ENCODE data around the gene OTUD1. TPM values are rescaled to one million over a fixed set of nuclear protein-coding genes. Genes with fewer than 3 reads are reported as not detected.
"Not testable (repeated sequence)": the region's sequence is repeated elsewhere in the genome, so short reads cannot be mapped to it uniquely, and the experiment has no call there.

OTUD1 gene, protein sequence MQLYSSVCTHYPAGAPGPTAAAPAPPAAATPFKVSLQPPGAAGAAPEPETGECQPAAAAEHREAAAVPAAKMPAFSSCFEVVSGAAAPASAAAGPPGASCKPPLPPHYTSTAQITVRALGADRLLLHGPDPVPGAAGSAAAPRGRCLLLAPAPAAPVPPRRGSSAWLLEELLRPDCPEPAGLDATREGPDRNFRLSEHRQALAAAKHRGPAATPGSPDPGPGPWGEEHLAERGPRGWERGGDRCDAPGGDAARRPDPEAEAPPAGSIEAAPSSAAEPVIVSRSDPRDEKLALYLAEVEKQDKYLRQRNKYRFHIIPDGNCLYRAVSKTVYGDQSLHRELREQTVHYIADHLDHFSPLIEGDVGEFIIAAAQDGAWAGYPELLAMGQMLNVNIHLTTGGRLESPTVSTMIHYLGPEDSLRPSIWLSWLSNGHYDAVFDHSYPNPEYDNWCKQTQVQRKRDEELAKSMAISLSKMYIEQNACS
- total RNA-seq, result 10 to 100 TPM in 1 of 2 donors, 1 to 10 TPM in 1; 7.8 to 10.5 TPM

DNA sequence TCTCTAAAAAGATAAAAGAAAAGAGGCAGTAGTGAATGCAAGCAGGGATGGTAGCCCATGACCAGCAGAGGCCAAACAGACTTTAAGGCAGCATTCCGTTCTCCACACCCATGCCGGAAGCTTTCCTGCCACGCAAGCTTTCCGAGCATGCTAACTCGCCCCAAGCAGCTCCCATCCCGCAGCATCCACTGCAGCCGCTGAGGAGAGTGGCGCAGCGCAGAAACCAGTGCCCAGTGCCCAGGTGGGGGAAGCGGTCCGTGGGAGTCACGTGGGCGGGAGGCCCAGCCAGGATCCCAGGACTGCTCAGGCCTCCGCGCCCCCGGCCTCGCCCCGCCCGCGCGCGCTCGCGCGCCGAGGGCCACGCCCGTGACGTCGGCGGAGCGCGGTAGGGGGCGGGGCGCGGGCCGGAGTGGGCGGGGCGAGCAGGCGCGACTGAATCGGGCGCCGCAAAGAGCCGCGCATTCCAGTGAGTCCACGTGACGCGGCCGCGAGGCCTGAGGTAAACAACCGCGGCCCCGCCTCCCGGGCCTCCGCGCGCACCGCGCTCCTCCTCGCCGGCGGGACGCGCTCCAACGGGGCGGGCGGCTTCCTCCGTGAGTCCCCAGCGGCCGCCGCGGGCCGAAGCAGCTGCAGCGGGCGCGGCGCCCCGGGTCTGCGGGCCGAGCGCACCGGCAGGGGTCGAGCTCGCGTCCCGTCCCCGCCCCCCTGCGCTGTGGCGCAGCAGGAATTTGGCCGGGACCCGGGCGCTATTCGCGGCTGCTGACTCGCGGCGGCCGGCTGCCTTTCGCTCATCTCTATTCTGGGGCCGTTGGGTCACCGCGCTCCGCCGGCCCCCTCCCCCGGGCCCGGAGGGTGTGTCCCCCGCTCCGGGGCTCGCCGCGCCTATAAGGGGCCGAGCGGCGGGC is at the start of gene OTUD1:
Gene OTUD1, plus strand, starts transcription at position 529 of the 905 bp plus-strand sequence. CDS start 383 bp downstream, outside the sequence.
- Histone ChIP-seq H3K4me1 (peaks cover 33% of the 10 kb centered on the region), H3K9me3 (no peaks in the 10 kb centered on the region), H3K27ac (peak within 1 kb of the TSS; percentile 87 to 97 (median 94)), H3K36me3 (replicated peaks in 1 of 2; ENCODE audit: insufficient read depth in 1 of 2, low read depth in 2 of 2) (no peaks in the 10 kb centered on the region), H3K27me3 (no peaks in the 10 kb centered on the region), H3K4me3 (peak within 1 kb of the TSS; percentile 53 to 68)
- 0 to 1% methylated on average over 6 to 74 of the region's 115 CpGs for WGBS, 2 donors
- DNase-seq (peak; percentile 97 to 99 (median 98)), ATAC-seq (peak; percentile 91)
- intact Hi-C loops (cut with DNase I), result no loop called here
- TF ChIP-seq, protein P1, sequence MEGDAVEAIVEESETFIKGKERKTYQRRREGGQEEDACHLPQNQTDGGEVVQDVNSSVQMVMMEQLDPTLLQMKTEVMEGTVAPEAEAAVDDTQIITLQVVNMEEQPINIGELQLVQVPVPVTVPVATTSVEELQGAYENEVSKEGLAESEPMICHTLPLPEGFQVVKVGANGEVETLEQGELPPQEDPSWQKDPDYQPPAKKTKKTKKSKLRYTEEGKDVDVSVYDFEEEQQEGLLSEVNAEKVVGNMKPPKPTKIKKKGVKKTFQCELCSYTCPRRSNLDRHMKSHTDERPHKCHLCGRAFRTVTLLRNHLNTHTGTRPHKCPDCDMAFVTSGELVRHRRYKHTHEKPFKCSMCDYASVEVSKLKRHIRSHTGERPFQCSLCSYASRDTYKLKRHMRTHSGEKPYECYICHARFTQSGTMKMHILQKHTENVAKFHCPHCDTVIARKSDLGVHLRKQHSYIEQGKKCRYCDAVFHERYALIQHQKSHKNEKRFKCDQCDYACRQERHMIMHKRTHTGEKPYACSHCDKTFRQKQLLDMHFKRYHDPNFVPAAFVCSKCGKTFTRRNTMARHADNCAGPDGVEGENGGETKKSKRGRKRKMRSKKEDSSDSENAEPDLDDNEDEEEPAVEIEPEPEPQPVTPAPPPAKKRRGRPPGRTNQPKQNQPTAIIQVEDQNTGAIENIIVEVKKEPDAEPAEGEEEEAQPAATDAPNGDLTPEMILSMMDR (IDR thresholded peaks at IDR 0.05), result peak in 4 of 7 experiments; percentile 43 to 59 (median 54)
- TF ChIP-seq POLR2A (IDR thresholded peaks at IDR 0.05), result peak; percentile 61 to 87 (median 66)

DNA sequence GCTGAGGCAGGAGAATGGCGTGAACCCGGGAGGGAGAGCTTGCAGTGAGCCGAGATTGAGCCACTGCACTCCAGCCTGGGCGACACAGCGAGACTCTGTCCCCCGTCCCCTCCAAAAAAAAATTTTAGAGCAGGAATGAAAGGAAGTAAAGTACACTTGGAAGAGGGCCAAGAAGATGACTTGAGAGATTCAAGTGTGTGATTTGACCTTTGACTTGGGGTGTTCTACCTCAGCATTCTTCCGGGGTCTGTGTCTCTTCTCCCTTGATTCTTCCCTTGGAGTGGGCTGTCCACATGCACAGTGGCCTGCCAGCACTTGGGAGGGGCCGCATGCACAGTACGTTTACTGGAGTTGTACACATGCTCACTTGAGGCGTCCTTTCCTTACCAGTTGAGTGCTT is 48.5 kb upstream of the OTUD1 start:
- H3K4me1 ChIP-seq; H3K4me3 ChIP-seq; ATAC-seq; H3K27me3 ChIP-seq; H3K36me3 ChIP-seq (replicated peaks in 1 of 2; ENCODE audit: insufficient read depth in 1 of 2, low read depth in 2 of 2); DNase-seq; H3K9me3 ChIP-seq; intact Hi-C loops (cut with DNase I); H3K27ac ChIP-seq: not testable (repeated sequence)
- WGBS, 2 donors, result 78 to 85% methylated on average over 10 of the region's 10 CpGs

DNA sequence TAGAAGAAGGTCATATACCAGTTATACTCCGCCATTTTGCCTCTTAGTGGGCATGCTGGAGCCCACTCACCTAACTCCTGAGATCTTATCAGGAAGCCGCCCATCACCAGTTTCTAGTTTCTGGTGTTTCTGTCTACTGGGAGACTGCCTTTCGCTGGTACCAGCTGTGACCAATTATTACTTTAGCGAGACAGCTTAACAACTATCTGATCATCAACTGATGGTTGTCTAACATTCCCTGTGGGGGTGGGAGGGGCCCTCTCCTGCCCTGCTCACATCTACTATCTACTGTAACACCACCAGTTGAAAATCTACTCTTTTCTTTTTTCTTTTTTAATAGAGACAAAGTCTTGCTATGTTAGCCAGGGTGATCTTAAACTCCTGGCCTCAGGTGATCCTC is 48.1 kb upstream of the OTUD1 start:
- Histone ChIP-seq H3K9me3 (no peaks in the 10 kb centered on the region), H3K4me1 (no peaks in the 10 kb centered on the region), H3K36me3 (replicated peaks in 1 of 2; ENCODE audit: insufficient read depth in 1 of 2, low read depth in 2 of 2) (no peaks in the 10 kb centered on the region), H3K4me3 (no peak overlapping the region), H3K27me3 (no peaks in the 10 kb centered on the region), H3K27ac (no peak overlapping the region)
- 88 to 93% methylated on average over 4 of the region's 4 CpGs for WGBS, 2 donors
- ATAC-seq (no peak), DNase-seq (no peak)
- intact Hi-C loops (cut with DNase I), result no loop called here
- TF ChIP-seq, protein P1 (IDR thresholded peaks at IDR 0.05), result no peak
- TF ChIP-seq POLR2A (IDR thresholded peaks at IDR 0.05), result no peak

DNA sequence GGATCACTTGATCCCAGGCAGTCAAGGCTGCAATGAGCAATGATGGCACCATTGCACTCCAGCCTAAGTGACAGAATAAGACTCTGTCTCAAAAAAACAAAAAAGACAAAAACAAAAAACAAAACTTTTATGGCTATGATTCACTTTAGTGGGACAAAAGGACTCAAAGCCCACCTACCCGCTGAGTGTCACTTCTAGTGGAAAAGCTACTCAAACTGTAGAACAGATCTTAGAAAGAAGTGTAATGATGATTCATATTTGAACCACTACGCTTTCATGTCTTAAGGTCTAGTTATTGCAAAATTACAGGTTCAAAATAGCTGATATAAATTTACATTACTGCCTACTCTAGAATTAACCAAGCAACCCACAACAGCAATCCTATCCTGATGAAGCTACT is 47.1 kb upstream of the OTUD1 start:
- 85% methylated on average over 2 of the region's 2 CpGs for WGBS, 2 donors
- H3K27me3 ChIP-seq, result no peaks in the 10 kb centered on the region
- intact Hi-C loops (cut with DNase I), result no loop called here
- no peak for DNase-seq
- no peaks in the 10 kb centered on the region for H3K4me1 ChIP-seq
- TF ChIP-seq, protein P1 (IDR thresholded peaks at IDR 0.05), result no peak
- no peak for TF ChIP-seq POLR2A (IDR thresholded peaks at IDR 0.05)
- H3K4me3 ChIP-seq, result no peak overlapping the region
- H3K27ac ChIP-seq, result no peak overlapping the region
- no peak for ATAC-seq
- H3K36me3 ChIP-seq (replicated peaks in 1 of 2; ENCODE audit: insufficient read depth in 1 of 2, low read depth in 2 of 2), result no peaks in the 10 kb centered on the region
- H3K9me3 ChIP-seq, result no peaks in the 10 kb centered on the region

DNA sequence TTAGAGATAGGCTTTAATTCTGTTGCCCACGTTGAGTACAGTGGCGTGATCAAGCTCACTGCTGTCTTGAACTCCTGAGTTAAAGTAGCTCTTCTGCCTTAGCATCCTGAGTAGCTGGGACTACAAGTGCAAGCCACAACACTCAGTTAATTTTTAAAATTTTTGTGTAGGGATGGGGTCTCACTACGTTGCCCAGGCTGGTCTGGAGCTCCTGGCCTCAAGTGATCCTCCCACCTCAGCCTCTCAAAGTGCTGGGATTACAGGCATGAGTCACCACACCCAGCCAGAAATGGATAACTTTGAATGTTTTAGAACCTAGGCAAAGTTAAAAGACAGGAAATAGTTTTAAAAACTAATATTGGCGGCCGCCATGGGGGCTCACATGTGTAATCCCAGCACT is 43.9 kb upstream of the OTUD1 start:
- TF ChIP-seq, protein P1 (IDR thresholded peaks at IDR 0.05), result no peak
- no peak for TF ChIP-seq POLR2A (IDR thresholded peaks at IDR 0.05)
- Histone ChIP-seq H3K27me3 (no peaks in the 10 kb centered on the region), H3K9me3 (no peaks in the 10 kb centered on the region), H3K27ac (no peak overlapping the region), H3K4me1 (peaks cover 8% of the 10 kb centered on the region), H3K36me3 (replicated peaks in 1 of 2; ENCODE audit: insufficient read depth in 1 of 2, low read depth in 2 of 2) (no peaks in the 10 kb centered on the region), H3K4me3 (no peak overlapping the region)
- 85 to 87% methylated on average over 5 of the region's 5 CpGs for WGBS, 2 donors
- intact Hi-C loops (cut with DNase I), result no loop called here
- no peak for DNase-seq
- ATAC-seq, result no peak
